DOHH2 (cell line): ENCODE data around the gene PAEP.

ENCODE experiments used
- H3F3A ChIP-seq: fragments of 200-600 bp; sonication (generic), shearing (Covaris generic); 2 replicates; pipeline ENCODE4 v1.6.0; 2016; ENCODE audit warnings: antibody characterized with exemption, mild to moderate bottlenecking; ENCODE audit not compliant: control insufficient read depth, insufficient read depth
- H3K27ac ChIP-seq: fragments of 200-600 bp; sonication (generic); 2 replicates; pipeline ENCODE4 v1.5.1; 2014; ENCODE audit warnings: low read depth, mild to moderate bottlenecking, low read length, moderate library complexity
- H3K27me3 ChIP-seq: fragments of 200-600 bp; sonication (generic); 2 replicates; pipeline ENCODE4 v1.6.1; 2014; ENCODE audit warnings: mild to moderate bottlenecking, low read length, mixed read lengths; ENCODE audit not compliant: control insufficient read depth
- H3K36me3 ChIP-seq: fragments of 200-600 bp; sonication (generic); 2 replicates; pipeline ENCODE4 v1.6.1; 2014; ENCODE audit warnings: mild to moderate bottlenecking, low read length, moderate library complexity, mixed read lengths; ENCODE audit not compliant: control insufficient read depth
- H3K4me1 ChIP-seq: fragments of 200-600 bp; sonication (generic); 2 replicates; pipeline ENCODE4 v1.6.1; 2014; ENCODE audit warnings: mild to moderate bottlenecking, low read length, mixed read lengths; ENCODE audit not compliant: control insufficient read depth
- H3K4me2 ChIP-seq: fragments of 200-600 bp; sonication (generic); 2 replicates; pipeline ENCODE4 v1.6.0; 2014; ENCODE audit warnings: mild to moderate bottlenecking, low read length, moderate library complexity
- H3K4me3 ChIP-seq: fragments of 200-600 bp; sonication (generic); 2 replicates; pipeline ENCODE4 v1.5.1; 2014; ENCODE audit warnings: mild to moderate bottlenecking, low read length, mixed read lengths
- H3K79me2 ChIP-seq: fragments of 200-600 bp; sonication (generic); 2 replicates; pipeline ENCODE4 v1.6.1; 2014; ENCODE audit warnings: mild to moderate bottlenecking, low read length, mixed read lengths; ENCODE audit not compliant: control insufficient read depth
- H3K9me2 ChIP-seq: fragments of 200-600 bp; sonication (generic); replicated peaks from 2 replicates; pipeline ENCODE4 v1.6.1; 2014; ENCODE audit warnings: mild to moderate bottlenecking, low read length, mixed read lengths; ENCODE audit not compliant: control insufficient read depth
- H3K9me3 ChIP-seq: fragments of 200-600 bp; sonication (generic); 2 replicates; pipeline ENCODE4 v1.6.1; 2014; ENCODE audit warnings: antibody characterized with exemption, low read length, mixed read lengths; ENCODE audit not compliant: control insufficient read depth, insufficient read depth
- H4K20me1 ChIP-seq: fragments of 200-600 bp; sonication (generic); 2 replicates; pipeline ENCODE4 v1.6.0; 2014; ENCODE audit warnings: low read depth, mild to moderate bottlenecking, antibody characterized with exemption, low read length, moderate library complexity; ENCODE audit not compliant: control insufficient read depth, insufficient read depth
- CTCF ChIP-seq: fragments of 200-600 bp; sonication (generic); IDR thresholded peaks from one replicate; pipeline ENCODE4 v1.5.1; 2014; ENCODE audit warnings: antibody characterized with exemption, mild to moderate bottlenecking, low read depth, low read length; ENCODE audit not compliant: poor library complexity, severe bottlenecking
- EZH2phosphoT487 ChIP-seq: fragments of 200-600 bp; sonication (generic); IDR thresholded peaks from 2 replicates; pipeline ENCODE4 v1.6.1; 2017; ENCODE audit warnings: borderline replicate concordance, mild to moderate bottlenecking, antibody characterized with exemption, low read length, moderate library complexity, mixed read lengths

Gene PAEP

GRCh38 chr9:135608294-135608998, 46.9 kb downstream of the PAEP start:
- Histone ChIP-seq H3K4me1 (no peaks in the 10 kb centered on the region), H3K9me2 (no peaks in the 10 kb centered on the region), H3K79me2 (no peaks in the 10 kb centered on the region), H3K27me3 (no peaks in the 10 kb centered on the region), H4K20me1 (no peaks in the 10 kb centered on the region), H3F3A (no peaks in the 10 kb centered on the region), H3K27ac (no peak overlapping the region), H3K4me3 (no peak overlapping the region), H3K36me3 (no peaks in the 10 kb centered on the region), H3K4me2 (no peak overlapping the region), H3K9me3 (no peaks in the 10 kb centered on the region)
- no peak for TF ChIP-seq CTCF
- no peak for TF ChIP-seq EZH2phosphoT487

GRCh38 chr9:135608999-135609317, 47.4 kb downstream of the PAEP start:
- Histone ChIP-seq H3K27ac (no peak overlapping the region), H3K4me1 (no peaks in the 10 kb centered on the region), H3K9me2 (no peaks in the 10 kb centered on the region), H3K27me3 (no peaks in the 10 kb centered on the region), H3K9me3 (no peaks in the 10 kb centered on the region), H3K36me3 (no peaks in the 10 kb centered on the region), H3K4me2 (no peak overlapping the region), H4K20me1 (no peaks in the 10 kb centered on the region), H3K4me3 (no peak overlapping the region), H3F3A (no peaks in the 10 kb centered on the region), H3K79me2 (no peaks in the 10 kb centered on the region)
- TF ChIP-seq EZH2phosphoT487 (no peak), CTCF (no peak)

GRCh38 chr9:135609366-135609955, 47.9 kb downstream of the PAEP start:
- Histone ChIP-seq H3K27me3 (no peaks in the 10 kb centered on the region), H3K9me3 (no peaks in the 10 kb centered on the region), H3F3A (no peaks in the 10 kb centered on the region), H3K27ac (no peak overlapping the region), H3K4me1 (no peaks in the 10 kb centered on the region), H4K20me1 (no peaks in the 10 kb centered on the region), H3K4me2 (no peak overlapping the region), H3K36me3 (no peaks in the 10 kb centered on the region), H3K9me2 (no peaks in the 10 kb centered on the region), H3K79me2 (no peaks in the 10 kb centered on the region), H3K4me3 (no peak overlapping the region)
- TF ChIP-seq CTCF, result no peak
